Sigmoid colon (tissue), 4 donors: ENCODE measurements around the gene PLGRKT.

Source experiments
- EP300 ChIP-seq, 4 donors: sonication (generic); formaldehyde crosslinking; IDR thresholded peaks; one replicate each; pipeline ENCODE4 v1.6.1; 2017; ENCODE audit warnings: antibody characterized with exemption in 4 of 4
- TF ChIP-seq, protein P1 (sequence below), 4 experiments: fragments of 450-650 bp in 3 of 4; fragments of 200-600 bp in 1 of 4; IDR thresholded peaks; one replicate each; pipeline ENCODE4 v1.5.1; 2016 to 2019; ENCODE audit warnings: antibody characterized with exemption in 4 of 4, mild to moderate bottlenecking in 3 of 4, moderate library complexity in 2 of 4

DNA sequence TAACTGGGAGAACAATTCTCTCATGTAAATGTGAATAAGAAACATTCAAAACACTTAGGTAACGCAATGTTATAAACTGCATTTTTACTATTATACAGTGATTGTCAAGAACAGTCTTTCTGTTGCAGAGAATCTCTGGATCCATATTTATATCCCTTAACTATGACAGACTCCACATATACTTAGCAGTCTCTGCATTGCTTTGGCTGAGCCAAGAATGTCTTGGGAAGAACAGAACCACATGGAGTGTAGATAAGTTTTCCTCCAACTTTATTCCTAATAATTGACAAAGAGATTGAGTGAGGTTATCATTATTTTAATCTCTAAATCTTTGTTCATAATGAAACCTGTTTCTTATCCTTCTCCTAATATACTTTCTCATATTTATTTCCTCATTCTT, 82.5 kb downstream of the PLGRKT start:
- no peak for TF ChIP-seq EP300 (IDR thresholded peaks at IDR 0.05)
- TF ChIP-seq, protein P1, sequence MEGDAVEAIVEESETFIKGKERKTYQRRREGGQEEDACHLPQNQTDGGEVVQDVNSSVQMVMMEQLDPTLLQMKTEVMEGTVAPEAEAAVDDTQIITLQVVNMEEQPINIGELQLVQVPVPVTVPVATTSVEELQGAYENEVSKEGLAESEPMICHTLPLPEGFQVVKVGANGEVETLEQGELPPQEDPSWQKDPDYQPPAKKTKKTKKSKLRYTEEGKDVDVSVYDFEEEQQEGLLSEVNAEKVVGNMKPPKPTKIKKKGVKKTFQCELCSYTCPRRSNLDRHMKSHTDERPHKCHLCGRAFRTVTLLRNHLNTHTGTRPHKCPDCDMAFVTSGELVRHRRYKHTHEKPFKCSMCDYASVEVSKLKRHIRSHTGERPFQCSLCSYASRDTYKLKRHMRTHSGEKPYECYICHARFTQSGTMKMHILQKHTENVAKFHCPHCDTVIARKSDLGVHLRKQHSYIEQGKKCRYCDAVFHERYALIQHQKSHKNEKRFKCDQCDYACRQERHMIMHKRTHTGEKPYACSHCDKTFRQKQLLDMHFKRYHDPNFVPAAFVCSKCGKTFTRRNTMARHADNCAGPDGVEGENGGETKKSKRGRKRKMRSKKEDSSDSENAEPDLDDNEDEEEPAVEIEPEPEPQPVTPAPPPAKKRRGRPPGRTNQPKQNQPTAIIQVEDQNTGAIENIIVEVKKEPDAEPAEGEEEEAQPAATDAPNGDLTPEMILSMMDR (IDR thresholded peaks at IDR 0.05): no peak
